NCI-H2196 treated with DMSO at 0.1 percent for 48 hours (cell line): ENCODE results near the gene ARMH3.
"Not testable (repeated sequence)": the region's sequence is repeated elsewhere in the genome, so short reads cannot be mapped to it uniquely, and the experiment has no call there.

Experiments used
- DNase-seq: peaks from one replicate; lab custom pipeline; 2025; ENCODE audit not compliant: unreplicated experiment; lab: John Stamatoyannopoulos, UW

ARMH3 gene

GRCh38 chr10:102055647-102056419, at the start of gene ARMH3:
TSS of gene ARMH3 (minus strand) at chr10:102056173. CDS start at chr10:102040114, 16,059 bp downstream.
- DNase-seq, result peak; percentile 75

- DNase-seq, result no peak
Observed at GRCh38 chr10:102102421-102102820, 46.4 kb upstream of the ARMH3 start.

GRCh38 chr10:102101152-102101551, 45.2 kb upstream of the ARMH3 start:
- DNase-seq, result no peak

GRCh38 chr10:102096449-102096848, 40.5 kb upstream of the ARMH3 start:
- no peak for DNase-seq

GRCh38 chr10:102090772-102091171, 34.8 kb upstream of the ARMH3 start:
- no peak for DNase-seq

- DNase-seq, result no peak
Observed at GRCh38 chr10:102086196-102086595, 30.2 kb upstream of the ARMH3 start.

- no peak for DNase-seq
Observed at GRCh38 chr10:102085336-102085735, 29.4 kb upstream of the ARMH3 start.

- DNase-seq, result no peak
Observed at GRCh38 chr10:102083541-102083940, 27.6 kb upstream of the ARMH3 start.

GRCh38 chr10:102072673-102073527, 16.9 kb upstream of the ARMH3 start:
- DNase-seq, result peak; percentile 17

GRCh38 chr10:102069071-102069470, 13.1 kb upstream of the ARMH3 start:
- DNase-seq, result no peak

GRCh38 chr10:102068216-102068615, 12.2 kb upstream of the ARMH3 start:
- DNase-seq, result no peak

GRCh38 chr10:102067091-102067916, 11.3 kb upstream of the ARMH3 start:
- DNase-seq, result no peak

GRCh38 chr10:102066399-102067088, 10.6 kb upstream of the ARMH3 start:
- no peak for DNase-seq

- DNase-seq, result no peak
Observed at GRCh38 chr10:102065561-102066398, 9.8 kb upstream of the ARMH3 start.

GRCh38 chr10:102064868-102065560, 9.0 kb upstream of the ARMH3 start, which contains the start of gene HPS6:
TSS of gene HPS6 (plus strand) at chr10:102065349. CDS start at chr10:102065475, 126 bp downstream.
- DNase-seq, result peak; percentile 43

GRCh38 chr10:102064503-102064867, 8.5 kb upstream of the ARMH3 start:
- DNase-seq, result no peak

GRCh38 chr10:102059987-102060386, 4.0 kb upstream of the ARMH3 start:
- DNase-seq, result no peak

GRCh38 chr10:102054881-102055646, 909 bp downstream of the ARMH3 start:
- not testable (repeated sequence) for DNase-seq
